T-helper 22 cell (primary cell): ENCODE data around the gene PTTG2.
"Not testable (repeated sequence)": the region's sequence is repeated elsewhere in the genome, so short reads cannot be mapped to it uniquely, and the experiment has no call there.

Experiments used
- DNase-seq: peaks from one replicate; pipeline ENCODE4 v3.0.0-alpha.2; 2020; ENCODE audit warnings: low read depth

The PTTG2 gene

GRCh38 chr4:37960098-37960497 lies at the start of gene PTTG2:
Gene PTTG2 (plus strand): TSS chr4:37960398. CDS start chr4:37960435, 37 bp downstream.
- DNase-seq = no peak

DNA sequence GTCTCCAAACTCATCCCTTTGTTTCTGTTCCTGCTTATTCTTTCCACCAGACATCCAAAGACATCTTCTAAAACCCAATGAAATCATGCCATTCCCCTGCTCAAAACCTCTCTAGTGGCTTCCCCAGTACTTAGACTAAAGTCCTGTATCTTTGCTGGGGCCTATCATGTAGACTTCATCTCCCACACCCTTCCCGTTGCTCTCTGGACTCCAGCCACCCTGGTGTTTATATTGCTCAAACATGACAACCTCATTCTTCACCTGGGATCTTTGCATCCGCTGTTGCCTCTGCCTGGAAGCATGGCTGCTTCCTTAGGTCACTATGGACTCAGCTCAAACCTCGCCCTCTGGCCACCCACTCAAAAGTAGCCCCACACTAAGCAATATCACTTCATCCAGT lies 45.7 kb upstream of the PTTG2 start:
- no peak for DNase-seq

GRCh38 chr4:37917388-37917787 lies 42.8 kb upstream of the PTTG2 start:
- no peak for DNase-seq

GRCh38 chr4:37918653-37919052 lies 41.5 kb upstream of the PTTG2 start:
- DNase-seq = no peak

GRCh38 chr4:37922328-37922727 lies 37.9 kb upstream of the PTTG2 start:
- DNase-seq = no peak

DNA sequence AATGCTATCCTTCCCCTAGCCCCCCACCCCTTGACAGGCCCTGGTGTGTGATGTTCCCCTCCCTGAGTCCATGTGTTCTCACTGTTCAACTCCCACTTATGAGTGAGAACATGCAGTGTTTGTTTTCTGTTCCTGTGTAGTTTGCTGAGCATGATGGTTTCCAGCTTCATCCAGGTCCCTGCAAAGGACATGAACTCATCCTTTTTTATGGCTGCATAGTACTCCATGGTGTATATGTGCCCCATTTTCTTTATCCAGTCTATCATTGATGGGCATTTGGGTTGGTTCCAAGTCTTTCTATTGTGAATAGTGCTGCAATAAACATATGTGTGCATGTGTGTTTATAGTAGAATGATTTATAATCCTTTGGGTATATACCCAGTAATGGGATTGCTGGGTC lies 37.1 kb upstream of the PTTG2 start:
- DNase-seq = not testable (repeated sequence)

- no peak for DNase-seq
These were observed 35.3 kb upstream of the PTTG2 start for GRCh38 chr4:37924946-37925345.

DNA sequence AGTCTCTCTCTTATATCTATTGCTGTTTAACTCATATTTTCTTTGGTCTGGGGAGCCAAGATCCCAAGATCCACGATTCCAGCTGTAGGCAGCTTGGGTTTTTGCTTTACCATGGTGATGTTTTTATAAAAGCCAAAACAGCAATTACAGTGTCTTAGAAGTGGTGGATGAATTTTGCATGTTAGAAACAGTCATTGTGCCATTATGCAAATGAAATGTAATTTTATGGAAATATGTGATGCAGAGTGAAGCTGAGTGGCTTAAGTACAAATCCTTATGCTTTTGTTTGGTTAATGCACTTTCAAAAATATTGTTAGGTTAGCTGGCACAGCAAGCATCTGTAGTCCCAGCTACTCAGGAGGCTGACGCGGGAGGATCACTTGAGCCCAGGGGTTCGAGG lies 32.8 kb upstream of the PTTG2 start:
- no peak for DNase-seq

DNA sequence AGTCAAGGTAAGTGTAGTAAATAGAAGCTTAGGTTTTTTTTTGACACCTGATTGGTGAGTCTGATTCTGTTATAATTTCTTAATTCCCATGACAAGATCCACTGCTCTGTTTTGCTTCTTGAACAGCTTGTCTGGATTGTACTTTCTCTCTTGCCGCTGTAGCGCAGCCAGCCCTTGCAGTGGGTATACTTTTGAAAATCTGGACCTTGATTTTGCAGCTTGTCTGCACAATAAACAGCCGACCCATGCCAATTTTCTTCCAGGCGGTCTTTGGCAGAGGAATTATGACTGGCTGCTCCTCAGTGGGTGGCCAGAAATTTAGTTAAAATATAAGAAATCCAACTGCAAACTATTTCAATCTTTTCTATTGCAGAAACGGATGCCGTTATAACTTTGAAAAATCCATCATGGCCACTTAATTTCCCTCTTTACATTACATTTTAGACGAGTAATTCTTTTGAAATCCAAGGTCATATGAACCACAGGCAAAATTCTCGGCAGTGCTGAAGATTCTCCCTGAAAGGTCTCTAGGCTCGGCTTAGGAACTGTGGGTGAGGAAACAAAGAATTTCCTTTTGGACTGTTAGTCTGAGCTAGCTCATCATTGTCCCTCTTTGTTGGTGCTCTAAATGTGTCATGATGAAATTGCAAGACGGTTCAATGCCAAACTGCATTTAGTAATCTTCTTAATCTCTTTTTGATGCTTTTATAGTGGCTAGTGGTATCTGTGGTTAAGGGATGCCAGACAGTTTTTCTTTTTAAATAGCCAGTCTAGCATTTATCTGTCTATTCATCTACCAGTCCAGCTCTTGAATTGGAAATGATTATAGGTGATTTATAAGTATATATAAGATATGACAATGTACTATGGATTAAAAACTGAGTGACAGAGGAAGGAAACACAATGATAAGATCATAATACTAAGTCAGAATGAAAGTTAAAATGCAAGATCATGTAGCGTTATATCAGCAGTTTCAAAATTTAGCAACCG lies 31.5 kb upstream of the PTTG2 start:
- no peak for DNase-seq

GRCh38 chr4:37934096-37934495 lies 26.1 kb upstream of the PTTG2 start:
- DNase-seq = no peak

DNA sequence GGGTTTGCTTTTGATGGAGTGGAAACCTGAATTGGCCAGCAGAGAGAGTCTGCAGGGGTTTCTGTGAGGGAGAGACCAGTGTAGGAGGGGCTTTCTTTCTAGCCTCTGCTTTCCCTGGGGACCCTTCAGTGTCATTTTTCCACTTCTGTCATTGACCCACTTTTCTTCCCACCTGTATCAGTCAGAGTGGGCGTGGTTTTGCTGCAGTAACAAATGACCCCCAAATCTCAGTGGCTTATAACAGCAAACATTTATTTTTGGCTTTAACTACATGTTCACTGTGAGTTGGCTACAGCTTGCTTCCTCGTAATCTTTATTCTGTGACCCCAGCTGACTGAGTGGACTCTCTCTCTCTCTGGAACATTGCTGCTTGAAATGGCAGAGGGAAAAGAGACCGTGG lies 25.6 kb upstream of the PTTG2 start:
- no peak for DNase-seq

GRCh38 chr4:37935026-37935425 lies 25.2 kb upstream of the PTTG2 start:
- no peak for DNase-seq

- DNase-seq = no peak
These were observed 23.2 kb upstream of the PTTG2 start for GRCh38 chr4:37936889-37937498.

DNA sequence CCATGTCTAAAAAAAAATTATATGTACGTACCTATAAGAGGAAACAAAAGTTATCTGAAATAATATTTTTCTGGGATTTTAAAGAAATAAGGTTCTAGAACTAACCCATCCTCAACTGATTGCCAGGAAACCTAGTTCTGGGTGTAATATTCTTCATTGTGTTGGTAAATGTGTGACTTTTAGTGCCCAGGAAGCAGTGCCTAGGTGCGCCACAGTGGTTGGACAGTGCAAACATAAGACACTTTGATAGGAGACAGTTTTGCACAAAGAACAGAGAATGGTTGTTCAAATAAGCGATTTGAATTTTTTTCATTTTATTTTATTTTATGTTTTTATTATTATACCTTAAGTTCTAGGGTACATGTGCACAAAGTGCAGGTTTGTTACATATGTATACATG lies 22.0 kb upstream of the PTTG2 start:
- DNase-seq = no peak

DNA sequence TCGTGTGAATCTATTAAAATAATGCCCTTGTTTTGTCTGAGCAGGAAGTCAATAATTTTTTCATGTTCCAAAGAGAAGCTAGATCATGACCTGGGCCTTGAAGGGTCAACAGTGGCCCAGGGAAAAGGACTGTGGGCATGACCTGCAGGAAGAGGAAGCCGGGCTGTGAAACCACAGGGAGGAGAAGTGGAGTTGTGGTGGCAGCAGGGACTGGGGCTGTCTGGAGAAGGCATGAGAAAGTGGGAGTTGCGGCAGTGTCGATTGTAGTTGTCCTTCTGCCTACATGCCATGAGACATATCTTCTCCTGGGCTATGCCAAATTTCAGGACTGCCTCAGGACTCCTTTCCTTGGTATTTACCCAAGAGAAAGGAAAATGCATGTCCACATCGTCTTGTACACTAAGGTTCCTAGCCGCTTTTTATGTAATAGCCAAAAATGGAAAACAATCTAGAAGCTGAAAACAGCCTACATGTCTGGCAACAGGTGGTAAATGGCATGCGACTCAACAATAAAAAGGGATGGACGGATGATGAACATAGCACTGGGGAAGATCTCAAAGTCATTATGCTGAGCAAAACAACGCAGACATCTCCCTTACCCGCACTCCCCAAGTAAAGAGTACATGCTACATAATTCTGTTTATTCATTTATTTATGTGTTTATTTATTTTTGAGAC lies 13.6 kb upstream of the PTTG2 start:
- DNase-seq = no peak

GRCh38 chr4:37948542-37948941 lies 11.7 kb upstream of the PTTG2 start:
- DNase-seq = no peak

GRCh38 chr4:37949636-37950426 lies 10.4 kb upstream of the PTTG2 start:
- DNase-seq = no peak

GRCh38 chr4:37951461-37952352 lies 8.5 kb upstream of the PTTG2 start:
- DNase-seq = no peak

GRCh38 chr4:37953156-37953555 lies 7.0 kb upstream of the PTTG2 start:
- DNase-seq = no peak

DNA sequence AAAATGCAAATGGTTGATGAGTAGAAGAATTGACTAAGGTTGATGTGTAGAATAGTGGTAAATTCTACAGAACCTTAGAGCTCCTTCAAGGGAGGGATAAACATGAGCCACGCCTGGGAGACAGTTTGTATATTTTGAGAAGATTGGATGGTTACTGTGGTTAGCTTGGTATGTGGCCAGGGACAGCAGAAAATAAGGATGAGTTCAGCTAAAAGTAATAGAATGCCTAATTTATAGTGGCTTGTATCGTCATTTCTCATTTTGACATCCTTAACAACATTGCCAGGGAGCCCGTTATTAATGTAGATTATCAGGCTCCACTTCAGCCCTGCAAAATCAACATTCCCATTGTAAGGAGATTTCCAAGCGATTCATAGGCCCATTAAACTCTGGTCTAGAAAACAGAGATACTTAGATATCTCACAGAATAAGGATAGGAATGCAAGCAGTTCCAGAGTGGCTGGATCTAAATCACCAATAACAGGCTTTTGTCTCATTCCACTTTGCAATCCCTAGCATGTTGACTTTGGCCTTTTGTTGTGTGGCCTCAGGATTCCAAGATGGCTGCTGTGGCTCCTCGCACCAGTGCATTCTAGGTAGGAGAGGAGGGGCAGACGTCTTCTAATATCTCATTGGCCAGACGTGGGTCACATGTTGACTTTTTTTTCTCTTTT lies 6.4 kb upstream of the PTTG2 start:
- DNase-seq = no peak
